DOHH2 (cell line): ENCODE data around the gene SYNJ2.

Experiments
- CTCF ChIP-seq: fragments of 200-600 bp; sonication (generic); IDR thresholded peaks from one replicate; pipeline ENCODE4 v1.5.1; 2014; ENCODE audit warnings: antibody characterized with exemption, mild to moderate bottlenecking, low read depth, low read length; ENCODE audit not compliant: poor library complexity, severe bottlenecking
- EZH2phosphoT487 ChIP-seq: fragments of 200-600 bp; sonication (generic); IDR thresholded peaks from 2 replicates; pipeline ENCODE4 v1.6.1; 2017; ENCODE audit warnings: borderline replicate concordance, mild to moderate bottlenecking, antibody characterized with exemption, low read length, moderate library complexity, mixed read lengths

GRCh38 chr6:157995458-157995857 lies 13.8 kb downstream of the SYNJ2 start:
- no peak for TF ChIP-seq CTCF
- TF ChIP-seq EZH2phosphoT487 = no peak
